Peyer's patch (tissue), 4 donors: ENCODE measurements around the gene EEF2. TPM values are rescaled to one million over a fixed set of nuclear protein-coding genes. Genes with fewer than 3 reads are reported as not detected.

ENCODE experiments used
- DNase-seq, 3 donors: peaks; one replicate each; pipeline ENCODE4 v3.0.0-alpha.2; 2017 to 2019
- H3K27ac ChIP-seq, 4 donors: fragments of 200-600 bp; sonication (generic); one replicate each; pipeline ENCODE4 v1.5.1; 2016 to 2019
- H3K27me3 ChIP-seq, 2 donors: fragments of 200-600 bp; sonication (generic); one replicate each; pipeline ENCODE4 v1.5.1; 2019
- H3K36me3 ChIP-seq, 3 donors: fragments of 200-600 bp; sonication (generic); one replicate each; pipeline ENCODE4 v1.5.1; 2016 to 2019
- H3K4me1 ChIP-seq, 4 donors: fragments of 200-600 bp; sonication (generic); one replicate each; pipeline ENCODE4 v1.5.1; 2016 to 2019
- H3K4me3 ChIP-seq, 4 donors: fragments of 200-600 bp; sonication (generic); 1 replicate in 3 of 4; 2 replicates in 1 of 4; pipeline ENCODE4 v1.5.1; 2016 to 2019; ENCODE audit warnings: mild to moderate bottlenecking in 1 of 4
- H3K9me3 ChIP-seq, 4 donors: fragments of 200-600 bp; sonication (generic); one replicate each; pipeline ENCODE4 v1.5.1; 2016 to 2019; ENCODE audit warnings: mild to moderate bottlenecking in 1 of 4
- CTCF ChIP-seq, 6 experiments: fragments of 450-650 bp in 4 of 6; fragments of 200-600 bp in 2 of 6; sonication (generic) in 1 of 6; IDR thresholded peaks; one replicate each; pipeline ENCODE4 v1.5.1; 2017 to 2019; ENCODE audit warnings: antibody characterized with exemption in 6 of 6, mild to moderate bottlenecking in 3 of 6, moderate library complexity in 1 of 6
- POLR2A ChIP-seq, 2 donors: fragments of 450-650 bp; IDR thresholded peaks; one replicate each; pipeline ENCODE4 v1.5.1; 2017; ENCODE audit warnings: antibody characterized with exemption in 2 of 2, mild to moderate bottlenecking in 2 of 2, moderate library complexity in 2 of 2
- total RNA-seq, 4 donors: library from RNA; depleted of rRNA; stranded (reverse); fragments of >200 nt; gene quantifications; one replicate each; pipeline ENCODE4 v1.1.0, GENCODE V29; 2016

Gene EEF2
- total RNA-seq, 4 donors from 2014 or later = 914 to 1,425 (median 1,203) TPM

GRCh38 chr19:3975637-3976087 is 9.6 kb downstream of the EEF2 start:
- DNase-seq = no peak
- peaks cover 0 to 7% (median 6%) of the 10 kb centered on the region in 4 donors for H3K4me1 ChIP-seq
- peaks cover 0 to 58% (median 1%) of the 10 kb centered on the region in 3 donors for H3K36me3 ChIP-seq
- no peak overlapping the region for H3K27ac ChIP-seq
- H3K4me3 ChIP-seq = no peak overlapping the region
- TF ChIP-seq POLR2A (IDR thresholded peaks at IDR 0.05) (no peak), CTCF (IDR thresholded peaks at IDR 0.05) (no peak)
- no peaks in the 10 kb centered on the region for H3K27me3 ChIP-seq
- H3K9me3 ChIP-seq = no peaks in the 10 kb centered on the region

- DNase-seq = no peak
- no peak overlapping the region for H3K27ac ChIP-seq
- H3K36me3 ChIP-seq = peaks cover 0 to 53% (median 0%) of the 10 kb centered on the region in 3 donors
- H3K4me3 ChIP-seq = no peak overlapping the region
- TF ChIP-seq CTCF (IDR thresholded peaks at IDR 0.05) = no peak
- no peak for TF ChIP-seq POLR2A (IDR thresholded peaks at IDR 0.05)
- H3K27me3 ChIP-seq = no peaks in the 10 kb centered on the region
- peaks cover 0 to 7% (median 6%) of the 10 kb centered on the region in 4 donors for H3K4me1 ChIP-seq
- H3K9me3 ChIP-seq = no peaks in the 10 kb centered on the region
These were observed 10.1 kb downstream of the EEF2 start for GRCh38 chr19:3975144-3975543.

GRCh38 chr19:3970808-3971598 is 14.3 kb downstream of the EEF2 start, which contains the start of gene DAPK3:
DAPK3 (minus strand) TSS chr19:3971099; CDS start chr19:3969735, 1,364 bp downstream.
- Histone ChIP-seq H3K4me1 (peaks cover 0 to 45% (median 12%) of the 10 kb centered on the region in 4 donors), H3K36me3 (peaks cover 0 to 26% (median 0%) of the 10 kb centered on the region in 3 donors), H3K27ac (peak within 1 kb of the TSS; percentile 95 to 99 (median 96)), H3K4me3 (peak within 1 kb of the TSS; percentile 83 to 98 (median 98)), H3K9me3 (no peaks in the 10 kb centered on the region), H3K27me3 (no peaks in the 10 kb centered on the region)
- TF ChIP-seq CTCF (IDR thresholded peaks at IDR 0.05) (peak in 5 of 6 experiments; percentile 7 to 38 (median 23)), POLR2A (IDR thresholded peaks at IDR 0.05) (peak; percentile 78 to 87)
- peak; percentile 95 to 99 (median 98) for DNase-seq

- no peak for DNase-seq
- no peak for TF ChIP-seq POLR2A (IDR thresholded peaks at IDR 0.05)
- no peak for TF ChIP-seq CTCF (IDR thresholded peaks at IDR 0.05)
- Histone ChIP-seq H3K4me3 (peak overlapping the region; percentile 83 to 98 (median 98)), H3K36me3 (peaks cover 0 to 19% (median 0%) of the 10 kb centered on the region in 3 donors), H3K27me3 (no peaks in the 10 kb centered on the region), H3K4me1 (peaks cover 0 to 51% (median 12%) of the 10 kb centered on the region in 4 donors), H3K27ac (peak overlapping the region; percentile 95 to 99 (median 96)), H3K9me3 (no peaks in the 10 kb centered on the region)
These were observed 14.9 kb downstream of the EEF2 start for GRCh38 chr19:3970313-3970807.

GRCh38 chr19:3969435-3970312 is 15.6 kb downstream of the EEF2 start:
- Histone ChIP-seq H3K4me3 (peak overlapping the region; percentile 83 to 98 (median 98)), H3K9me3 (no peaks in the 10 kb centered on the region), H3K27me3 (no peaks in the 10 kb centered on the region), H3K36me3 (peaks cover 0 to 21% (median 0%) of the 10 kb centered on the region in 3 donors), H3K27ac (peak overlapping the region; percentile 95 to 99 (median 96)), H3K4me1 (peaks cover 0 to 55% (median 12%) of the 10 kb centered on the region in 4 donors)
- TF ChIP-seq POLR2A (IDR thresholded peaks at IDR 0.05) = no peak
- TF ChIP-seq CTCF (IDR thresholded peaks at IDR 0.05) = peak in 1 of 6 experiments; percentile 3
- DNase-seq = no peak
